HCEC 1CT (cell line): ENCODE results near the gene HTR3B.
"Not testable (repeated sequence)": the region's sequence is repeated elsewhere in the genome, so short reads cannot be mapped to it uniquely, and the experiment has no call there.

Experiments used
- DNase-seq: peaks from one replicate; pipeline ENCODE4 v3.0.0-alpha.2; 2017

HTR3B gene, protein sequence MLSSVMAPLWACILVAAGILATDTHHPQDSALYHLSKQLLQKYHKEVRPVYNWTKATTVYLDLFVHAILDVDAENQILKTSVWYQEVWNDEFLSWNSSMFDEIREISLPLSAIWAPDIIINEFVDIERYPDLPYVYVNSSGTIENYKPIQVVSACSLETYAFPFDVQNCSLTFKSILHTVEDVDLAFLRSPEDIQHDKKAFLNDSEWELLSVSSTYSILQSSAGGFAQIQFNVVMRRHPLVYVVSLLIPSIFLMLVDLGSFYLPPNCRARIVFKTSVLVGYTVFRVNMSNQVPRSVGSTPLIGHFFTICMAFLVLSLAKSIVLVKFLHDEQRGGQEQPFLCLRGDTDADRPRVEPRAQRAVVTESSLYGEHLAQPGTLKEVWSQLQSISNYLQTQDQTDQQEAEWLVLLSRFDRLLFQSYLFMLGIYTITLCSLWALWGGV

DNA sequence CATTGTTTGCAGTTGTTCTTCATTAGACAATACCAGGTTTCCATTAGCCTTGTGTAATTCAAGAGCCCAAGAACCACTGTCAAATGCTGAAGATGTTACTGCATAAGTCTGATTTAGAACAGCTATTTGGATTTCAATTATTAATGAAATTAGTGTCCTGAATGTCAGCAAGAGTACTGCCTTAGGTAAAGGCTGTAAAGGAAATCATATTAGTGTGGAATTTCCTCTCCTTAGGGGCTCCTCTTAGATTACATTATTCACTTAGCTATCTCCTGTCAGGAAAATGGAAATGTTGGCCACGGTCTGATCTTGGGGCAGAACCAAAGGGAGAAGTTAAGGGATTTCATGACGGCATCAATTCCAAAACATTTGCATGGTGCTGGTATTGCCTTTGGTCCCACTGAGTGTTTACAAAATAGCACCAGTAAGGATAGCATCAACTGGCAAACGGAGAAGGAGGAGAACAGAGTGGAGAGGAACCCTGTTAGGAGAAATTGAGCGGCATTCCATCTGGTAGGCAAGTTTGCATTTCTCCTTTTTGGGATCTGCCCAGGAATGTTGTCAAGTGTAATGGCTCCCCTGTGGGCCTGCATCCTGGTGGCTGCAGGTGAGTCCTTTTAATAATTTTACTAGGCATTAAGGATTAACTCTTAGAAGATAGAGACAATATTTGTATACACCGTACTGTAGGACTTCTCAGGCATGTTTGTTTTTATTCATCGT is at the start of gene HTR3B:
Gene HTR3B (plus strand): TSS at position 418 of the 723 bp plus-strand sequence. CDS start 138 bp downstream, at position 556.
- DNase-seq: no peak

DNA sequence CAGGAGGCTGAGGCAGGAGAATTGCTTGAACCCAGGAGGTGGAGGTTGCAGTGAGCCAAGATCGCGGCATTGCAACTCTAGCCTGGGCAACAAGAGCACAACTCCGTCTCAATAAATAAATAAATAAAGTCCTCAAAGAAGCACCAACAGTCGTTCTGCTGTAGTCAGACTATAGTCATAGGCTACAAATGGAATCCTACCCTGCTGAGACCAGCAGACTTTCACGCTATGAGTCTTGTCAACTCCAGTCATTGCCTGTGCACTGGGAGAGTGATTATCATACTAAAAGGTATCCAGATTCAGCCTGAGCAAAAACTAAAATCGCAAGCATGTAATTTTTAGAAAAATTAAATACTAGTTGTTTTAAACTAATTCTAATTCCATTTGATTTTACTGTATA is 48.8 kb upstream of the HTR3B start:
- DNase-seq: no peak

DNA sequence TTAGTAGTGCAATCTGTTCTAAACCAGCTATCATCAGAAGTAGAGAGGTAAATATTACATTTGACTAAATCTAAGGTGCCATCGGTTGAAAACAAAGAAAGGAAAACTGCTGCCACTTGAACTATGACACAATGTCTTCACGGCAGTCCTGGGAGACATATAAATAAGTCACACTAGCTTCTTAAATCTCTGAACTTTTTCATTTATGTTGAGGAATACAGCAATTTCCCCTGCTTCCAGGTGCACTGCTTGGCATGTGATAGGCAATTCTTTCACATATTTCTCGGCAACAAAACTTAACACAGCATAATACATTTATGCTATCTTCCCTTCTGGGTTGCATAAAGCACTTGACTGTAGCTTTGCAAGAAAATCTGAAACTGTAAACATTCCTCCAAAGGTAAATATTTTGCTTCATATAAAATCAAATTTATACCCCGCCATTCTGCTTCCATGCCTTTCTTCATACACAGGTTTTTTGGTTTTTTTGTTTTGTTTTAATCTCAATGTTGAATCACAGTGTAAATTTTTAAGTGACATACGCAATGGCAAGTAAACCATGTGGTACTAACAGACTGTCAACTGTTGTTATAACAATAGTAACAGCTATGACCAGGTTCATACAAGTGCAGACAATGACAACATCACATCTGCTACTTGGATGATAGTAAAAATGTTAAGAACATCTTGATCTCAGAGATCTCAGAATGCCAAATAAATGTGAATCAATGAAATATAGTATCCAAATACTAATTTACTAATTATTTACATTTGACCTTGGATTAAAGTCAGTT is 47.4 kb upstream of the HTR3B start:
- no peak for DNase-seq

DNA sequence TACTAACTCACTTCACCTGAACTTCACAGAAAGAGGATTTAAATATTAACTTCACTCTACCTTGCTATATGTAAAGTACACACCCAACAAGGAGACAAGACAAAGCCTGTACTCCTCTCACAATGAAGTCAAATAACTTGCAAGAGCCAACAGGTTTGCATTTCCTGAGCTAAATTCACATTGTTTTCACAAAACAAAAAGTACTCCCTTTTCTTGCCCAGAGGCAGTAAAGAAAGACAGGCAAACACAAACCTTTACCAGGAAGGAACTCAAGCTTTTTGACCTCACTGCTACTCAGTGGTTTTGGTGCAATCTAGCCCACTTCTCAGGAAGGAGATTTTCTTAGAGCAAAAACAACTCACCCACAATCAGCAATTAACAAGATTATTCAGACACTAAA is 44.9 kb upstream of the HTR3B start:
- DNase-seq: no peak

DNA sequence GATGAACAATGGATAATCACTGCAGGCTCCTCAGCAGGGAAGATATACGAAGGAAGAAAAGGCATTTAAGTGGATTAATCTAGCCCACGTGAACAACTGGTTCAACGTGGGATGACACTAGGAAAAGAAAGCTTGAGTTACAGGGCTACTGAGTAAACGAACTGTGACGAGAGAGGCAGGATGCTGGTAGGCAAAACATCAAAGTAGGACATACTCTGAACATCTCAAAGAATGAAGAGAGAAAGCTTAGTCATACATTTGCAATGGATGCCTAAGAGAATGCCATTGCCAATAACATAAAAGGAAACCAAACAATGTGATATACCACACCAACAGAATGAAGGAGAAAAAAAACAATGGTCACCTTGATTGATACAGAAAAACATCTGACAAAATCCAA is 42.2 kb upstream of the HTR3B start:
- peak; percentile 17 for DNase-seq

DNA sequence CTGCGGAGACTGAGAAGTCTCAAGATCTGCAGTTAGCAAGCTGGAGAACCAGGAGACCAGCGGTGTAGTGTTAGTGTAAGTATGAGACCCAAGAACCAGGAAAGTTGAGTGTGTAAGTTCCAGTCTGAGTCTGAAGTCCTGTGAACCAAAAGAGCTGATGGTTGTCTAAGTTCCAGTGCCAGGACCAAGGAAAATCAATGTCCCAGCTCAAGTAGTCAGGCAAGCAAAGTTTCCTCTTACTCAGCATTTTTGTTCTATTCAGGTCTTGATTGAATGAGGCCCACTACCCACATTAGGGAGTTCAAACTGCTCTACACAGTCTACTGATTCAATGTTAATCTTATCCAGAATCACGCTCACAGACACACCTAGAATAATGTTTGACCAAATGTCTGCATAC is 40.2 kb upstream of the HTR3B start:
- DNase-seq: no peak

DNA sequence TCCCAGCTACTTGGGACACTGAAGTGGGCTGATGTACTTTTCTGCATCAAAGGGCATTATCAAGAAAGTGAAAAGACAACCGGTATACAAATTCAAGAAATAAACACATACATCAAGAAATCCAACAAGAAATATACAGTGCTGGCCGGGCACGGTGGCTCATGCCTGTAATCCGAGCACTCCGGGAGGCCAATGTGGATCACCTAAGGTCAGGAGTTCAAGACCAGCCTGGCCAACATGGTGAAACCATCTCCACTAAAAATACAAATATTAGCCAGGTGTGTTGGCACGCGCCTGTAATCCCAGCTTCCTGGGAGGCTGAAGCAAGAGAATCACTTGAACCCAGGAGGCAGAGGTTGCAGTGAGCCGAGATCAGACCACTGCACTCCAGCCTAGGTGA is 38.7 kb upstream of the HTR3B start:
- no peak for DNase-seq

DNA sequence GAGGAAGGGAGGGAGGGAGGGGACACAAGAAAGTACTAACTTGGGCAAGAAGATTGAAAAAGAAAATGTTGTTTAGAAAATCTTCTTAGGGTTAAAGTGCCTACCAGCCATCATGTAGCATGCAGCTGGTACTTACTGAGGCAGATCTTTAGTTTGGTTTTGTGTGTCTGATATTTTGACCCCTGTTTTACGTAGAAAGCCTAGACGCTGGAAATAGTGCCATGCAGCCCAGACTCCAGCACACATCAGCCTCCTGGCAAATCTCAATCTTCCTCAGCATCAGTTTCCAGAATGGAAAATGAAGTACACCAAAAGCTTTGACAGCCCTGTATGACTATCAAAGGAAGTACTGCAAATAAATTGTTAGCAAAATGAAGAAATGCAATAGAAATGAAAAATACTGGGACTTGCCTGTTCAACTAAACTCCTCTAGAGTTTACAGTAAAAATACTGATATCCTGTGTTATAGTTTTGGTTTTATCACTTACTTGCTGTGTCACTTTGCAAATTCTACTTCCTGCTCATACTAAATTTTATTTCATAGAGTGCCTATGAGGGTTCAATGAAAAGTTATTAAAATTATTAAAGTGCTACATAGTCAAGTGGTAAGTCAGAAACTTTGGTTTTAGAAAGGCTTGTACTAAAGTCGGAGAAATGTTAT is 36.6 kb upstream of the HTR3B start:
- no peak for DNase-seq

DNA sequence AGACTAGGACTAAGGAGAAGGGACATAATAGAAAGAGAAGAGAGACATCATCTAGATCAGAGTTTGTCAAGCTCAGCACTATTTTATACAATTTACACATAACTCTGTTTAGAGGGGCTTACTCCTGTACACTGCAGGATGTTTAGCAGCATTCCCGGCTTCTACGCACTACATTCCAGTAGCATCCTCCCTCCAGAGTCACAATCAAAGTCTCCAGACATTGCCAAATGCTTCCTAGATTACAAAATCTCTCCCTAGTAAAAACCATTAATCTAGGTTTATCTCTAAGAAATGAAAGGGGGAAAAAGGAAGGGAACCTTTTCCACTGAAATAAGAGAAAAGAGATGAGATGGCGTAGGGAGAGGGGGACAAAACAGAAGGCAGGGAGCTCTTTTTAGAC is 33.3 kb upstream of the HTR3B start:
- DNase-seq: no peak

DNA sequence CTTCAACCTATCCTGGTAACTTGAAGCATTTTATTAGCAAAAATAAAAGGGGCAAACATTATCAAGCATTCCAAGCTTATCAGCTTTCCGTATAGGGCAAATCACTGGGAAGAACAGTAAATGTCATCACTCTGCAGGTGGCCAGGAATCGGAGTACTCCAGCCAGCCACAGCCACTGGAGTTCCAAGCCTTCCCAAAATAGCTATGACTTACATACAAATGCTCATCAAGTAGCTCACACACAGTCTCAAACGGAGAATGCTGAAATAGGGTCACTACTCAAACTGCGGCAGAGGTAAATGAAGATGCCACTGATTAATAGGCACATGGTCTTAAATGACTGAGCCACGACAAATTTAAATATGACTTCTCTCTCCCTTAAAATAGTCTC is 31.4 kb upstream of the HTR3B start:
- DNase-seq: no peak

DNA sequence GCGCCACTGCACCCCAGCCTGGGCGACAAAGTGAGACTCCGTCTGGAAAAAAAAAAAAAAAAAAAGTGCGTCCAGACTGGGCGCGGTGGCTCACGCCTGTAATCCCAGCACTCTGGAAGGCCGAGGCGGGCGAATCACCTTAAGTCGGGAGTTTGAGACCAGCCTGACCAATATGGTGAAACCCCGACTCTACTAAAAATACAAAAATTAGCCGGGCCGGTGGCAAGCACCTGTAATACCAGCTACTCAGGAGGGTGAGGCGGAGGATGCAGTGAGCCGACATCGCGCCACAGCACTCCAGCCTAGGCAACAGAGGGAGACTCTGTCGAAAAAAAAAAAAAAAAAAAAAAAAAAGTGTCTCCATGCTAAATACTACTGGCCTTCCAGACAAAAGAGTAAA is 30.5 kb upstream of the HTR3B start:
- DNase-seq: no peak

DNA sequence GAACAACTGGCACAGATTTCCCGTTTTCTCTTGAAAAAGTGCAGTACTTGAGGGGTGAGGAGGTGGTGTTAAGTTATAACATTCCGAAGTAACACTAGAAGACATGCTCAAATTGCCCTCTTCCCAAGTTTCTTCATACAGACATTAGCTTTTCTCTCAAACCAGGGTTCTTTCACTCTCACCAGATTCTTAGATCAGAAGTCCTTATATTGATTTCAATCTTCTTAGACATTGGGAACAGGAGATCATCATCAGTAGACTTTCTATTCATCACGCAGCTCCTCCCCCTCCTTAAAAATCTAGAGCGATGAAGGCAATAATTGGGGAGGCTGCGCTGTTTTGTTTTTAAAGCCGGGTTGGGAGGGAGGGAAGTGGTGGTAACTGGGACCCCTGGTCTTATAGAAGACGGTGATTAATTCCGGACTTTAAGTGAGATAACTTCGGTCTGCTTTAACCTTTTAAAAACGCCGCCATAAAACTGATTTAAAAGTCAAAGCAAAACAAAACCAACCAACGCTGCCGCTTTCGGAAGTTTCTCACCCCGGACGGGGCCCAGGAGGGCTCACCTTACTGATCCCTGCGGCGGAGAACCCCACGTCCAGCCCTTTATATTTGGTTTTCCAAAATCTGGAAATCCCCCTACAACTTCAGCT is 29.9 kb upstream of the HTR3B start:
- DNase-seq: peak; percentile 26

DNA sequence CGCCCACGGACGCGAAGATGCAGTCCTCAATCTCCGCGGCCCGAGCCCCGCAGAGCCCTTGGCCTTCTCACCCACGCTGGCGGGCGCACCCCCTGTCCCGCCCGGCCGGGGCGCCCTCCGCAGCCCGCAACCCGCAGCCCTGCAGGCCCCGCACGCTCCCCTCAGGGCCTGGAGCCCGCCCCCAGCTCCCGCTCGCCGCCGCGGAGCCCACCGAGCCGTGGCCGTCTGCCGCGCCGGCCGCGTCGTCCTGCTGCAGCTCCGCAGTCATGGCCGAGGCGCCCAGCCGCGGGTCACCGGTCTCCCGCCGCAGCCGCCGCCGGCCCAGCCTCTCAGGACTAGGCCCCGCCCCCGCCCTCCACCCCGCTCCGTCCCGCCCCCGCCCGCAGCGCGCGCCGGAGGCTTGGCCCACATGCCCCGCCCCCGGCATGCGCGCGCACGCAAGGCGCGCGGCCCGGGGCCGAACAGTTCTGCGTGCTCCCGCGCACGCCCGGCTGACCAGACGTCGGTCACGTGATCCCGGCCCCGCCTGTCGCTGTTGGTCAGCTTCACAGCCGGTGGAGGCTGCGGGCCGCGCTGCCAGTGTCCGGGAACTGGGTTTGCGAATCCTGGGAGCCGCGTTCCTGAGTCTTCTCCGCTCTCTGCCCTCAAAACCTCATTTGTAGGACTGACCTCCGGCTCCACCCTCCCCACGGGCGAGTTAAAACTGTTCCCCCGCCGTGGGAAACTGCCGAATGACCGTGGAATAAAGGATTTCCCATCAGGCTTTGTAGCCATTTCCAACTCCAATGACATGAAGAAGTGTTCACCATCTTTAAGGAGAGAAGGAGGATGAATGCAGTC is 29.1 kb upstream of the HTR3B start, which contains the start of gene USP28:
Gene USP28 (minus strand): TSS at position 339 of the 840 bp plus-strand sequence. CDS start 71 bp downstream, at position 268.
- DNase-seq: peak; percentile 96

DNA sequence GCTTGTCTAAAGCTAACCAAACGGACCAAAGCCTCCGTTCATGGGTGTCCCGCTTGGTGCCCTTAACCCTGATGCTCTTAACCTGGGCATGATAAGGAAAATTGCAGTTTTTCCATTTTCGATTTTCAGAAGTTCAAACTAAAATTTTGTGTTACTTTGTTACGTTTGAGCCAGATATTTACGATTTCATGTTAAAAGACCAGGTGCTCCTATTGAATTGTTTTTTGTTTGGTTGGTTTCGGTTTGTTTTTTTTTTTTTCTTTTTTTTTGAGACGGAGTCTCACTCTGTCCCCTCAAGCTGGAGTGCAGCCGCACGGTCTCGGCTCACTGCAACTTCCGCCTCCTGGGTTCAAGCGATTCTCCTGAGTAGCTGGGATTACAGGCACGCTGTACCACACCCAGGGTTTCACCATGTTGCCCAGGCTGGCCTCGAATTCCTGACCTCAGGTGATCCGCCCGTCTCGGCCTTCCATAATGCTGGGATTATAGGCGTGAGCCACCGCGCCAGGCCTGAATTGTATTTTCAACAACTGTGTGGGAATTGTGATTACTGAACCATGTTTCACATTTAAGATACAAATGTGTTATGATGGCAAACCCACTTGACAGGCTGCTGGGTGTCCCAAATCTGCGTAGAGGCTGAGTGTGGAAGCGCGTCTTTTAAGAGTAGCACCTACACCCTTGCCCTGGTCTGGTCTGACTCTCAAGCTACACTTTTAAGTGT is 28.4 kb upstream of the HTR3B start:
- DNase-seq: no peak

DNA sequence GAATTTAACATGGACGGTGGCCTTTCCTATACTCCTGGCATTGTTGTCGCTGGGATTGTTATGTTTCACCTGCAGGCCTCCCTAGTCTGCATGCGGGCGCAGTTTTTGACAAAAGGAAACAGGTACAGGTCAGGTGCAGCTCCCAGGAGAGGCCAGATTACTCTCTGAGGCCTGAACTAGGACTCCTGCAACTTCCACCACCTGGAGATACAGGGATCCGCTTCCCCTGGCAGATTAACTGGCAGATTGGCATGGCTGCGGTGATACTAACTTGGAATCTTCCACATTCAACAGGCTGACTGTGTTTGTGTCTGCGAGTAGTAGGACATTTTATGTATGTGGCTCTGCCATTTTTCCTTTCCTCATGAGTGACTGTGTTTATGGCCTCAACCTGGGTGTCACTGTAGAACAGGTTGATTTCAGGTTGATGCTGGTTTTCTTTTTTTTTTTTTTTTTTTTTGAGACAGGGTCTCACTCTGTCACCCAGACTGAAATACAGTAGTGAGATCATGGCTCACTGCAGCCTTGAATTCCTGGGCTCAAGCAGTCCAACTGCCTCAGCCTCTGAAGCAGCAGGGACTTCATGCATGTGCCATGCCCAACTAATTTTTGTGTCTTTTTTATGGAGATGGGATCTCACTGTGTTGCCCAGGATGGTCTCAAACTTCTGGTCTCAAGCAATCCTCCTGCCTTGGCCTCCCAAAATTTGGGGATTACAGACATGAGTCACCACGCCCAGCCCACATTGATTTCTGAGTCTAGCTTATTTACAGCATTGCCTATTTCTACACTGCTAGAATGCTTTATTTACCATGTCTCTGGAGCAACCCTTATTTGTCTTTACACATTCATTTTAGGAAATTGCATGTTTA is 27.6 kb upstream of the HTR3B start:
- no peak for DNase-seq

DNA sequence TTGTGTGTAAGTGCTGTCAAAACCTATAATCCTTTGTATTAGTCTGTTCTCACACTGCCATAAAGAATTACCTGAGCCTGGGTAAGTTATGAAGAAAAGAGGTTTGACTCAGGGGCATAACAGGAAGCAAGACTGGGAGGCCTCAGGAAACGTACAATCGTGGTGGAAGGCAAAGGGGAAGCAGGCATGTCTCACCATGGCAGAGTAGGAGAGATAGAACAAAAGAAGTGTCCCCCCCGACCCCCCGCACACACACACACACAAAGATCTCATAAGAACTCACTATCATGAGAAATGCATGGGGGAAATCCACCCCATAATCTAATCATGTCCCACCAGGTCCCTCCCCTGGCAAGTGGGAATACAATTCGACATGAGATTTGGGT is 26.9 kb upstream of the HTR3B start:
- DNase-seq: no peak

DNA sequence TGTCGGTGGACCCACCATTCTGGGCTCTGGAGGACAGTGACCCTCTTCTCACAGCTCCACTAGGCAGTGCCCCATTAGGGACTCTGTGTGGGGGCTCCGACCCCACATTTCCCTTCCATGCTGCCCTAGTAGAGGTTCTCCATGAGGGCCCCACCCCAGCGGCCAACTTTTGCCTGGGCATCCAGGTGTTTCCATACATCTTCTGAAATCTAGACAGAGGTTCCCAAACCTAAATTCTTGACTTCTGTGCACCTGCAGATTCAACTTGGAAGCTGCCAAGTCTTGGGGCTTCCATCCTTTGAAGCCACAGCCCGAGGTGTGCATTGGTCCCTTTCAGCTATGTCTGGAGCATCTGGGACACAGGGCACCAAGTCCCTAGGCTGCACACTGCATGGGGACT is 25.1 kb upstream of the HTR3B start:
- DNase-seq: not testable (repeated sequence)

DNA sequence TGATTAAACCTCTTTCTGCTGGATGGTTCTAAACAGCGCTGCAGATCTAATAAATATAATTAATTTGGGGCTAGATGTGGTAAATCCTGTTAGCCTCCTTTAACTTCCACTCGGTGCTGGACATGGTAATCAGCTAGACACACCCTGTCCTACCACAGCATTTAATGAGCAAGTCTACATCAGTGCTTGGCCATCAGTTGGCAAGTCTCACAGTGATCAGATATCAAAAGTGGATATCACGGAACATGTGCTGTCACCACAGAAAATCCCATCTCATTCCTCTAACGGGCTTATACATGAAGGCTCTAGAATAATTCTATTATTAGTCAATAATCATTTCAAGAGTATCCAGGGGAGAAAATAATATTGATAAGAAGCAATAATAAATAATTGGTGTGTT is 23.6 kb upstream of the HTR3B start:
- no peak for DNase-seq

DNA sequence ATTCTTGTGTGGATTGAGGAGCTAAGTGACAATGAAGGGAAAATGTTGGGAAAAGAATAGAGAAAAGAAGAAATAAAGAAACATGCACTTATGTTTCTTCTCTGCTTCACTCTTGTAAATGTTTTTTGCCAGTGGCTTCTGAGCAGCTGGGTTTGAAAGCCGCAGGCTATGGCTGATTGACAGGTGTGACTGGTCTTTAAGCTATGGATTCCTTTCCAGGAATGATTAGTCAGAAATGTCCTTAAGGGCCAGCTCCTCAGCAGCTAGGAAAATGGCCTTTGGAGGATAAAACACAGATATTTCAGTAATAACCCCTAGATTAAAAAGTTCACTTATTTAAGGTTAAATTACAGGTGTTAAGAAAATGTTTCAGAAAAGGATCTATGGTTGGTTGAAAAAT is 22.7 kb upstream of the HTR3B start:
- DNase-seq: no peak
